Thoracic aorta (tissue), 2 donors: ENCODE results near the gene CRISP1. TPM values are rescaled to one million over a fixed set of nuclear protein-coding genes. Genes with fewer than 3 reads are reported as not detected.

ENCODE experiments used
- ATAC-seq: fragments of 150-250 bp; one replicate; pipeline ENCODE4 v1.8.0; 2017; ENCODE audit warnings: low read depth; ENCODE audit not compliant: insufficient number of reproducible peaks, low FRiP score
- DNase-seq: peaks from one replicate; pipeline ENCODE4 v3.0.0-alpha.2; 2020; ENCODE audit warnings: low spot score
- H3K27ac ChIP-seq, 2 donors: fragments of 200-600 bp; sonication (generic); 1 replicate in 1 of 2; 2 replicates in 1 of 2; pipeline ENCODE4 v1.5.1; 2016; ENCODE audit warnings: mild to moderate bottlenecking in 2 of 2, moderate library complexity in 2 of 2
- H3K27me3 ChIP-seq: fragments of 200-600 bp; sonication (generic); replicated peaks from 2 replicates; pipeline ENCODE4 v1.6.0; 2016; ENCODE audit warnings: mild to moderate bottlenecking; ENCODE audit not compliant: insufficient read depth
- H3K36me3 ChIP-seq: fragments of 200-600 bp; sonication (generic); one replicate; pipeline ENCODE4 v1.5.1; 2016
- H3K4me1 ChIP-seq, 2 donors: fragments of 200-600 bp; sonication (generic); 1 replicate in 1 of 2; 2 replicates in 1 of 2; pipeline versions ENCODE4 v1.5.1 to v1.6.0; 2016; ENCODE audit warnings: low read depth in 2 of 2, mild to moderate bottlenecking in 1 of 2; ENCODE audit not compliant: control insufficient read depth in 1 of 2
- H3K4me3 ChIP-seq: fragments of 200-600 bp; sonication (generic); 2 replicates; pipeline ENCODE4 v1.5.1; 2016; ENCODE audit warnings: mild to moderate bottlenecking
- H3K9me3 ChIP-seq: fragments of 200-600 bp; sonication (generic); 2 replicates; pipeline ENCODE4 v1.5.1; 2016
- total RNA-seq, 2 donors: library from RNA; depleted of rRNA; stranded (reverse); fragments of >200 nt; gene quantifications; one replicate each; pipeline versions ENCODE4 v1.1.0 to v1.2.3, GENCODE V29; 2016
- TF ChIP-seq, protein P1 (sequence below): fragments of 200-600 bp; sonication (generic); IDR thresholded peaks from one replicate; pipeline ENCODE4 v1.5.1; 2019; ENCODE audit warnings: antibody characterized with exemption

The CRISP1 gene
- total RNA-seq, 2 donors from 2014 or later = not detected

DNA sequence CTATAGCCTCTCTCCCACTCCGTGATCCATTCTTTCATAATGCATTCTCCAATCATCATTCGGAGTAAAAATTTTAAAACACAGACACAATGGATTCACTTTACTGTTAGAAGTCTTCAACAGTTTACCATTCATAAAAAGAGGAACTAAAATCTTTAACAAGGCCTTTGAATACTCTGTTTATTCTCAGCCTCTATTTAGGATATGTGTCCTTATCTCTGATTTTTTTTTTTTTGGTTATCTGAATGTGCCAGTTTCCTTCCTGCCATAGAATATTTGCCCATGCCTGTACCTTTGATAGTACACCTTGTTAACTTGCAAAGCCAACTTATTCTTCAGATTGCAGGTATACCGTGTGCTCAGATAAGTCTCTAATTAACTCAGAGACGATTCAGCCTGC, 11.1 kb downstream of the CRISP1 start:
- no peaks in the 10 kb centered on the region for H3K9me3 ChIP-seq
- H3K27ac ChIP-seq = no peak overlapping the region
- H3K4me3 ChIP-seq = no peak overlapping the region
- no peaks in the 10 kb centered on the region for H3K4me1 ChIP-seq
- DNase-seq = no peak
- ATAC-seq = no peak
- H3K36me3 ChIP-seq = no peaks in the 10 kb centered on the region
- TF ChIP-seq, protein P1, sequence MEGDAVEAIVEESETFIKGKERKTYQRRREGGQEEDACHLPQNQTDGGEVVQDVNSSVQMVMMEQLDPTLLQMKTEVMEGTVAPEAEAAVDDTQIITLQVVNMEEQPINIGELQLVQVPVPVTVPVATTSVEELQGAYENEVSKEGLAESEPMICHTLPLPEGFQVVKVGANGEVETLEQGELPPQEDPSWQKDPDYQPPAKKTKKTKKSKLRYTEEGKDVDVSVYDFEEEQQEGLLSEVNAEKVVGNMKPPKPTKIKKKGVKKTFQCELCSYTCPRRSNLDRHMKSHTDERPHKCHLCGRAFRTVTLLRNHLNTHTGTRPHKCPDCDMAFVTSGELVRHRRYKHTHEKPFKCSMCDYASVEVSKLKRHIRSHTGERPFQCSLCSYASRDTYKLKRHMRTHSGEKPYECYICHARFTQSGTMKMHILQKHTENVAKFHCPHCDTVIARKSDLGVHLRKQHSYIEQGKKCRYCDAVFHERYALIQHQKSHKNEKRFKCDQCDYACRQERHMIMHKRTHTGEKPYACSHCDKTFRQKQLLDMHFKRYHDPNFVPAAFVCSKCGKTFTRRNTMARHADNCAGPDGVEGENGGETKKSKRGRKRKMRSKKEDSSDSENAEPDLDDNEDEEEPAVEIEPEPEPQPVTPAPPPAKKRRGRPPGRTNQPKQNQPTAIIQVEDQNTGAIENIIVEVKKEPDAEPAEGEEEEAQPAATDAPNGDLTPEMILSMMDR = no peak
- H3K27me3 ChIP-seq = no peaks in the 10 kb centered on the region

DNA sequence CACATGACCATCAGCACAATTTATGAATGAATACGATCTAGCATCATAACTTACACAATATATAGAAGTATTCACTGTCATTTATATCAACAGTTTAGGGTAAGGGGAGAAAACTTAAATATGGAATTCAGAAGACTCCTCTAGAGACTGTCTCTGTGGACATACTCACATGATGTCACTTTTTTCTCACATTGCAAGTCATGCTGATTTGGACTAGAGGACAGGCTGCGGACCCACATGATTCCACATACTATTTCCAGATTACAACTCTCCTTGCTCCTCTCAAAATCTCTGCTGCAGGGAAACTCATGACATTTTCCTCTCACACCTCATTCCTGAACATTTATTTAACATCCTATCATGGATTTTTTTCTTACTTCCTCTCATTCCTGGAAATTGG, 13.4 kb downstream of the CRISP1 start:
- no peaks in the 10 kb centered on the region for H3K4me1 ChIP-seq
- TF ChIP-seq, protein P1 = no peak
- no peak overlapping the region for H3K27ac ChIP-seq
- no peaks in the 10 kb centered on the region for H3K36me3 ChIP-seq
- H3K4me3 ChIP-seq = no peak overlapping the region
- DNase-seq (no peak), ATAC-seq (no peak)
- H3K27me3 ChIP-seq = no peaks in the 10 kb centered on the region
- no peaks in the 10 kb centered on the region for H3K9me3 ChIP-seq

DNA sequence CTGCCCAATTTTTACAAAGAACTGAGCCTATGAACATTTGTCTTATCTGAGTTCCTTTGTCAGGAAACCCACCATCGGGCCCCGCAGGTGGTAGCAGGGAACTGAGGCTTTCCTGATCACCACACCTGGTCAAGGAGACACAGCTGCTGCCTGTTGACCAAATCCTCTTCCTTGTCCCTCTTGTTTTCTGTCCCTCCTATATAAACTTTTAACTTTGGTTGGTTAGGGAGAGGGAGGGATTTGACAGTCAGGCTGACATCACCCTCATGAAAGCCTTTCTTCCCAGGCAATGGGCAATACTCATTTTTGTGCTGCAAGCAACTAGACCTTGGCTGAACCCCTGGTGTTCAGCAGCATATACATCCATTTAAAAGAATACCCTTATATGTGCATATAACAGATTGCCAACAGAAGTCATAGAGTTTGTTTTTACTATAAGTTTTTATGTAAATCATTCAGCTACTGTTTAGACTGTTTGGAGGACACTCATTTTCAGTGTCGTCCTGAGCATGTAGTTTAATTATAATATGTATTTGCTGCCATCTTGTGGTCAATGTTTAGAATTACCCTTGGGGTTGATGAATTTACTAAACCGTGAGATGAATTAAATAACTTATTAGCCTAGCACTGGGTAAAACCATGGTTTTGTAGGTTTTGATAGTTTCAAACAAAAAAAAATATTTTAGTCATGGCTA, 17.0 kb downstream of the CRISP1 start:
- Histone ChIP-seq H3K4me3 (no peak overlapping the region), H3K9me3 (no peaks in the 10 kb centered on the region), H3K27me3 (no peaks in the 10 kb centered on the region), H3K27ac (no peak overlapping the region), H3K36me3 (no peaks in the 10 kb centered on the region), H3K4me1 (no peaks in the 10 kb centered on the region)
- TF ChIP-seq, protein P1 = peak; percentile 42
- no peak for ATAC-seq
- no peak for DNase-seq

DNA sequence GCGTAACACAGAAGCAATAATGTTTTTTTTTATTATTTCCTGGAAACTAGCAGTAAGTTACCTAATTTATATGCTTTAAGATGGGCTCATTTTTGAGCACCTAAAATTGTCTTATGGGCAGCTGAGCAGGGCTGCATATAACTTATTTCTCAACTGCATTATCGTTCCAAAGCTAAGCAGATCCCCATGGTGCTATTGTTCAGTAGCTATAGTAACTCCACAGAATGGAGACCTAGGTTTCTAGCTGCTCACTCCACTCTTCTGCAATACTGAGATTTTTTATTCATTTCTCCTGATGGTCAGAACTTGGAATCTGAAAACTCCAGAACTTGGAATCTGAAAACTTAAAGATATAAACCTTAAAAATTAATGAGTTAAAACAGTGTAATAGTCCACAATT, 18.7 kb downstream of the CRISP1 start:
- ATAC-seq = no peak
- Histone ChIP-seq H3K36me3 (no peaks in the 10 kb centered on the region), H3K4me3 (no peak overlapping the region), H3K9me3 (no peaks in the 10 kb centered on the region), H3K4me1 (no peaks in the 10 kb centered on the region), H3K27me3 (no peaks in the 10 kb centered on the region), H3K27ac (no peak overlapping the region)
- TF ChIP-seq, protein P1 = no peak
- no peak for DNase-seq

DNA sequence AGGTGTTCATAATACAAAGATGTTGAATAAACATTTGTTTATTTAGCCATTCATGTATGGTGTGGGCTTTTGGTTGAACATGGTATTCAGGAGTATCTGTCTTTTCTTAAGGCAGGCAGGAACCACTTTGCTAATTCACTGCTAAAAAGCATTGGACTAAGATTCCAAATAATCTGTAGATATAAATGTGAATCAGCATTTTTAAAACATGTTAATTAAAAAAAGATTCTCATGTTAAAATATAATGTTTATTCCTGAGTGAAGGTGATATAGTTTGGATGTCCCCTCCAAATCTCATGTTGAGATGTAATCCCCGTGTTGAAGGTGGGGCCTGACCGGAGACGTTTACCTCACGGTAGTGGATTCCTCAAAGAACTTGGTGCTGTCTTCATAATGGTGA, 19.3 kb downstream of the CRISP1 start:
- DNase-seq (no peak), ATAC-seq (no peak)
- no peaks in the 10 kb centered on the region for H3K27me3 ChIP-seq
- no peaks in the 10 kb centered on the region for H3K36me3 ChIP-seq
- H3K4me1 ChIP-seq = no peaks in the 10 kb centered on the region
- no peaks in the 10 kb centered on the region for H3K9me3 ChIP-seq
- TF ChIP-seq, protein P1 = no peak
- no peak overlapping the region for H3K4me3 ChIP-seq
- no peak overlapping the region for H3K27ac ChIP-seq
